Activated T-cell treated with anti-CD3 and anti-CD28 coated beads, Interleukin-2, amount 50 U/mL, for 1 hour (primary cell): ENCODE data around the gene APOBEC3C.
"Not testable (repeated sequence)": the region's sequence is repeated elsewhere in the genome, so short reads cannot be mapped to it uniquely, and the experiment has no call there.

Experiments
- DNase-seq: peaks from one replicate; pipeline ENCODE4 v3.0.0-alpha.2; 2020

APOBEC3C gene

GRCh38 chr22:39013942-39014722 lies at the start of gene APOBEC3C:
Gene APOBEC3C, plus strand, starts transcription at chr22:39014257. Its CDS starts 106 bp downstream, at chr22:39014363.
- DNase-seq, result peak; percentile 69

DNA sequence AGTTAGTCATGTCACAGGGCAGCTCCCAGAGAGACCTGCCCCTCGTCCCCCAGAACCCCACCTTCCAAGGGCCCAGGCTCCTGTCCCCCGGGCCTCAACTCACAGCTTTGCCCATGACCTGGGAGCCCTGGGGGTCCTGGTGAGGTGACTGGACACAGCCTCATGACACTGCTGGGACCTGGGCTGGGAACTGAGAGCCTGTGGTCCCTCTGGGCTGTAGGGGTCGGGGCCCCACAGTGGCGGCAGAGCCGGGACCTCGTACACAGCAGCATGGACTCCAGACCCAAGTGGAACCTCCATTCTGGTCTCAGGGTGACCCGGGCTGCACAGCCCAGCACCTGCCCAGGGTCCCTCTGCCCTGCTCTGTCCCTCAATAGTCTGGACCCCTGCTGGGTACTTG lies 49.8 kb upstream of the APOBEC3C start:
- DNase-seq, result no peak

DNA sequence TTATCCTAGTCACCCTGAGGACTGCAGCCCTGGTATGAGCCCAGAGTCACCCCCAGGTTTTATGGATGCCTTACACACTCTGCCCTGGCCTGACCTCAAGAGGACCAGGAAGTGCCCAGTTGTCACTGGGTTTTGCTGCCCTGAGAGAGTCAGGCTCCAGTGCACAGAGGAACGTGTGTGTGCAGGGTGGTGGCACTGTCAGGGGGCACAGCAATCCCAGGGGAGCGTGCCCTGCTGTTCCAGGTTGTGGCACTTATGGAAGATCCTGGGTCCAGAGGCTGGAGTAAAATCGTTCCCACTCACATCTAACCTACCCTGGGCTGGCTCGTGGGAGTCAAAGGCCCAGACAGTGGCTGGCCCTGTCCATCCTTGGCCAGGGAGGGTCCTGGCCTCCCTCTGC lies 49.1 kb upstream of the APOBEC3C start:
- DNase-seq, result no peak

DNA sequence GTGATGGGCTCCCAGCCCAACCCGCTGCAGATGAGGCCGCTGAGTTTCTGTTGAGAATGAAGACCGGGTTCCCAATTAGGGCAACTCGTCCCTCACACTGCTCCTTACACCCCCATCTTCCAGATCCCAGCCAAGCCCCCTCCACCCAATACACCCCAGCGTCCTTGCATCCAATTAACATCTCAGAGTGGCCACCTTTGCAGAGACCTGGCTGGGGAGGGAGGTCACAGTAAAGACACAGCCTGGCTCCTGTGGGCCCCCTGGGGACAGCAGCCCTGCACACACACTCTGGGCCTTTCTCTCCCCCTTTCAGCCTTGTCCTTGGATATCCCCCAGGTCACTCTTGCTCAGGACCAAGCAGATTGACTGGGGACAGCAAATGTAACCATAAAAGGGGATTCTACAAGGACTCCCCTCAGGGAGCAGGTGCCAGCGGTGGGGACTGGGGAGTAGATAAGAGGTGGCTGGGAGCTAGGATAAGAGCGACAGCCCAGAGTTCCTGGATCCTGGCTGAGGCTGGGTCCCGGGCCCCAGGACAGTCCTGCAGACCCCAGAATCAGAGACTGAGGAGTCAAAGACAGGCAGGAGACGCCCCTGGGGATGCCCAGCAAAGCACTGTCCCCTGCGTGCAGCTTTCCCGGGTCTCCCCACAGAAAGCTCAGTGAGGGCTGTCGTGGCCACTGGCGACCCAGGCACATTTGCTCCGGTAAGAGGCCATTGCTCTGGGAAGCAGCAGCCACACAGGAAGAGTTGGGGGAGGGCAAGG lies 48.3 kb upstream of the APOBEC3C start:
- DNase-seq, result no peak

DNA sequence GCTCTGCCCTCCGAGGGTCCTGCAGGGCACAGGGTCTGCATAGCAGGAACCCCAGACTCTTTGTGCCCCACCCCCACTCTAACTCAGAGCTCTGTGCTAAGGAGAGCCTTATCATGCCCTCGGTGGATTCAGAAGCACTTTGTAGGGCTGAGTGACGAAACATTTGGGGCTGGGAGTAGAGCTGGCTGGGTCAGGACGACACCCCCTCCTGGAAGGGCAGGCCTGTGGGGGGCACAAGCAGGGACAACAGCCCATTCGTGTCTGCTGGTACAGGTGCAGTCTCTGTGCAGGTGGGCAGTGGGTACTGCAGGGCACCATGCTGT lies 47.7 kb upstream of the APOBEC3C start:
- no peak for DNase-seq

DNA sequence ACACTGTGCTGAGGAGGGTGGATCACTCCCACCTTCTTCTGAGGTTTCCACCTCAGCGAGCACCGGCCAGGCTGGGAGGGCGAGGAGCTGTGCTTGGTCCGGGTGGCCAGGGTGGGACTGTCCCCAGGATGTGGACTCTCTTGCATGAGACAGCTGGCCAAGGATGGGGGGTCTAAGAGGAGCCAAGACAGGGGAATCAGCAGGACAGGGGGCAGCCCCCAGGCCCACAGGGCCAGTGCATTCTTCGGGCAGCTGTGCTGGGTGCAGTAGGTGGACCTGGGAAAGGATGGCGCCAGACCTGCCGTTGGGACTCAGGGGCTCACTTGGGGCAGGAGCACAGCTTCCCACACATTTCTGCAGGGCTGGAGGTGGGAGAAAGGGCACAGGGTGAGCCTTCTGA lies 47.1 kb upstream of the APOBEC3C start:
- no peak for DNase-seq

DNA sequence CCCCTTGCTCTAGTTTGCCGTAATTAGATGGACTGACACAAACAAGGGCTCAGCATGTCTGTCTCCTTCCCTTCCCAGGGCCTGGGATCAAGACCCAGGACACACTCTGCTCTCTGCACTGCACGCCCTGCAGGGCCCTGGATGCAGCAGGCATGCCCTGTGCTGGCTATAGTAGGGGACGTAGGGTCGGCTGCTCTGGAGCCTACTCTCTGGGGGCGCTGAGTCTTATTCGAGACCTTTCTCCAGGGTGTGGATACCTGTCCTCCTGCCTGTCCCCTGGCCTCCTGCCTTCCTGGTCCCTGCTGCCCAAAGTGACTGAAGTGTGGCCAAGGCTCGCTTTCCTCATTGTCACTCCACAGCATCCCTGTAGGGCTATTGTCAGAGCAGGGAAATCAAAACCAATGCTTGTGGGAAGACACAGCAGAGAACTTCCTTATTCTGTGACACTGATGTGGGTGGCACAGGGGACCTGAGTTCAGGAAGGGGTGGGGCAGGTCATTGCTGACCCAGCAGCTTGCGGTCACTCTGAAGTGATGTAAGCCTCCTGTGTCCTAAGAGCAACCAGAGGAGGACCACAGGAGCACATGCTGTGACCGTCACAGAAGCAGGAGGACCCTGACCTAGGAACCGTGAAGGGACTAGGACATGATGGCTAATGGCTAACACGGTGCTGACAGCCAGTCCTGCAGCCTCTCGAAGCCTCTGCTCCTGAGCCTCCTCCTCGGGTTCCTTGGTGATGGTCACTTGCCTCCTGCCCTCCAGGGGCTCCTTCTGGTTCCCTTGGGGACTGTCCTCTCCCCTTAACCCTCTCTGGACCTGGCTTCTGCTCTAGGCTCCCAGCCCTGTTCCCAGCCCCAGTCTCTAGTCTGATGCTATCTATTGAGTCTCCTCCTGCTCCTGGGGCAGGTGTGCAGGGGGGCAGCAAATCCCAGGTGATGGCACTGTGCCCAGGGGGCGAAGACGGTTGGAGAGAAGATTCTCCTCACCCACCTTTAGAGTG lies 46.3 kb upstream of the APOBEC3C start:
- no peak for DNase-seq

DNA sequence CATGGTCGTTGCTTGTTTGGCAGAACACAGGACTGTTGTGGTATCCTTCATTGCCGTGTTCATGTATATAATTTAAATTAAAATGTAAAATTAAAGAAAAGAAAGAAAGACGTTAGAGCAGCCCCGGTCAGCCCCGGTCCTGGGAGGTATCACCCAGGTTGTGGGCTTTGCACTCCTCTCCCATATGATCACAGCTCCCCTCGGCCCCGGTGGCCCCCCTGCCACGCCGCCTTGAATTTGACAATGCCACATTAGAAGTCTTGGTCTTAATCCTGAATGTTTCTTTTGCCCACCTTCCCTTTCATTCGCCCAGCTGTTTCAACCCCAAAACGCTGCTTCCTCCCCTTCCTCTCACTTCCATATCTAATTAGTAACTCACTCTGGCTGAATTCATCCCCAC lies 45.3 kb upstream of the APOBEC3C start:
- DNase-seq, result no peak

GRCh38 chr22:38970551-38970950 lies 43.5 kb upstream of the APOBEC3C start:
- no peak for DNase-seq

DNA sequence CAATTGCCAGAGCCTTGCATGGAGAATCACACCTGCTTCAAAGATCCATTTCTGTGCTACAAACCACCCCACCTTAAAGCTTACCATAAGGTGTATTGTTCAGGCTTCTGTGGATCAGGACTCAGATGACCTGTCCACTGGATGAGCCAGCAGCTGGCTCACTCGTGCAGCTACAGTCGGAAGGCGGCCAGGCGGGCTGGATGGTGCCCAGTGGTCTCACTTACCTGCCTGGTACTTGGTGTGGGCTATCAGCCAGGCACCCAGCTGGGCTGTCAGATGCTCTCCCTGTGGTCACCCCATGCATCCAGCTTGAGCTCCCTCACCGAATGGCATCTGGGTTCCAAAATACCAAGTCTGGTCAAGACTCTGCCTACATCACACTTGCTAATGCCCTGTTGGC lies 42.9 kb upstream of the APOBEC3C start:
- DNase-seq, result no peak

DNA sequence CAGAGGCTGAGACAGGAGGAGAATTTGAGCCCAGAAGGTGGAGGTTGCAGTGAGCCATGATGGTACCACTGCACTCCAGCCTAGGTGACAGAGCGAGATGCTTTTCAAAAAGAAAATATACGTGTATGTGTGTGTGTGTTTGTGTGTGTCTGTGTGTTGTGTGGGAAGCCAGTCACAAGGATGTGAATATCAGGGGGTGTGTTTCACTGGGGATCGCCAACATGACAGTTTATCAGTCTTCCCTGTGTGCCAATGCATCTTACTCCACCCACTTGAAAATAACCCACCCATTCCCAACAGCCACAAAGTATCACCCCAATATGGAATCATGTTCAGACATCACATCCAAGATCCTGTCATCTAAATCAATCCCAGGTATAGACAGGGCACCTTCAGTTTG lies 42.3 kb upstream of the APOBEC3C start:
- no peak for DNase-seq

DNA sequence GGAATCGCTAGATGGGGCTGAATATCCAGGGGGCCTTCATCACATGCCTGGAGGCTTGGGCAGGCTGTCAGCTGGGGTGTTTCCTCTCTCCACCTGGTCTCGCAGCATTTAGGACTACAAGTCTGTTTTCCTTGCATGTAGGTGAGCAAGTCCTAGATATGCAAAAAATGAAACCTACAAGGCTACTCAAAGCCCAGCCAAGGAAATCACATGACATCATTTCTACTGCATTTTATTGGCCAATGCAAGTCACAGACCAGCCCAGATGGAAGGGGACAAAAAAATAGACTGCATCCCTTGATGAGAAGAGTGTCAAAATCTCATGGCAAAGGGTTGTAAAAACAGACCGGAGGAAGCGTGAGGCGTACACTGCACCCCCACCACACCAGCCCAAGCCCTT lies 41.5 kb upstream of the APOBEC3C start:
- DNase-seq, result no peak

DNA sequence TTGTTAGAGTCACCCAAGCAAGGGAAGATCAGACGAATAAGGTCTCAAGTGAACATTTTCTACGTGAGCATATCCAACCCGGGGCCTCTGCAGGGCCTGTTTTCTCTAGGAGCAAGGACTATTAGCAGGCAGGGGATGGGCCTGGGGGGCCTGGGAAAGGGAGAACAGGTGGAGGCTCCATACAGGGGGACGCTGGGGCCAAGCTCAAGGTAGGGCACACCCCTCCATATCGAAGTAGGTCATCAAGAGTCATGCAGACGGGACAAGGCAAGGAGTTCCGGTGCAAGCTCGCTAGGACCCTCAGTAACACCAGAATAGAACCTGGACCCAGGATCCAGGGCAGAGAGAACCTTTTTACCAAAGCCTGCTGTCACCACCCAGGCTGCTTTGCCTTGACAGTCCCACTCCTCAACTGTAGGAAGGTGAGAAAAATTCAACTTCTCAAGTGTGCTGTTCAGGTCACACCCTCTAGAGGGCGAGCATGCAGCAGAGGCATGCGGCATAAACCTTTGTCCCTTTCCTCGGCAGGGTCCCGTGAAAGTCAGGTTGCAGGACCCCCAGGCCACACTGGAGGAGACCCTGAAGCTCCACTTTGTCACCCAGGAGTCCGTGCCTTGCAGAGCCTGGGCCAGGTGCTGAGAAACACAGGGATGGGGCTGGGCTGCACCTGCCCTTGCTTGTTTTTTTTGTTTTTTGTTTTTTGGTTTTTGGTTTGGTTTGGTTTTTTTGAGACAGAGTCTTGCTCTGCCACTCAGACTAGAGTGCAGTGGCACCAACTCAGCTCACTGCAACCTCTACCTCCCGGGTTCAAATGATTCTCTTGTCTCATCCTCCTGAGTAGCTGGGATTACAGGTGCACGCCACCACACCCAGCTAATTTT lies 40.5 kb upstream of the APOBEC3C start:
- DNase-seq, result peak; percentile 55

DNA sequence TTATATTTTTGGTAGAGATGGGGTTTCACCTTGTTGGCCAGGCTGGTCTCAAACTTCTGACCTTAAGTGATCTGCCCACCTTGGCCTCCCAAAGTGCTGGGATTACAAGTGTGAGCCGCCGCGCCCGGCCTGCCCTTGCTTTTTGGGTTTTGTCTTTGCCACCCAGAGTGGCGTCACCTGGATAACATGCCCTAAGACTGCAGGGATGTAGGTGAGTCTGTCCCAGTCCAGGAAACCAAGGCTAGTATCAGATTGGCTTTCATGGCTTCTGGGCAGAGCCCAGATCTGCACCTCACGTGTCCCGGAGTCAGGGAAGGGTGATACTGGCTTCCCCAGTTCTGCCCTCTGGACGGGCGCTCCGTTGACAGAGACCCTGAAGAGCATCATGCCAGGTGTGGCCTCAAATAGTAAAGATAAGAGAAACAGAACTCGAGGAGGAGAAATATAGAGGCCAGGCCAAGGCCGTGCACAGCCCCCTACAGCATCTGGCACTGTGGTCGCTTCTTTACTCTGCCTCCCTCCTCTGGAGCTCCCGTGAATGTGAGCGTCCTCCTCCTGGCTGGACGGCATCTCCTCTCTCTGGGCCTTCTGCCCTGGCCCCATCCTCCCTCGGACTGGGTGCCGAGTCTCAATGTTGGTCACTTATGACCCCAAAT lies 39.8 kb upstream of the APOBEC3C start:
- DNase-seq, result no peak

DNA sequence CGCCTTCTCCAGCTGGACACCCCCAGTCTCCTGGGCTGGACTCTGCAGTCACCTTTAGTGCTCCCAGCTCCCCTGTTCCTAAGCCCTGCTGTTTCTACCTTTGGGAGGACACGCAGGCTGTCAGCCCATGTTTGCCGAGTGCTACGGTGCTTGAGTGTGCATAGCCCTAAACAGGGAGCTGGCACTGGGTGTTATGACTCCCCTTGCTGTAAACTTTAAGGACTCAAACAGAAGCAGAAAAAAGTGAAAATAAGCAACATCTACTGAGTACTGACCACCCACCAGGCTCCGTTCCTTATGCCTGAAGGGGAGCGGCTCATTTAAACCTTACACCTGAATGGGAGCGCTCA lies 39.3 kb upstream of the APOBEC3C start:
- no peak for DNase-seq

GRCh38 chr22:38977289-38977688 lies 36.8 kb upstream of the APOBEC3C start:
- not testable (repeated sequence) for DNase-seq

DNA sequence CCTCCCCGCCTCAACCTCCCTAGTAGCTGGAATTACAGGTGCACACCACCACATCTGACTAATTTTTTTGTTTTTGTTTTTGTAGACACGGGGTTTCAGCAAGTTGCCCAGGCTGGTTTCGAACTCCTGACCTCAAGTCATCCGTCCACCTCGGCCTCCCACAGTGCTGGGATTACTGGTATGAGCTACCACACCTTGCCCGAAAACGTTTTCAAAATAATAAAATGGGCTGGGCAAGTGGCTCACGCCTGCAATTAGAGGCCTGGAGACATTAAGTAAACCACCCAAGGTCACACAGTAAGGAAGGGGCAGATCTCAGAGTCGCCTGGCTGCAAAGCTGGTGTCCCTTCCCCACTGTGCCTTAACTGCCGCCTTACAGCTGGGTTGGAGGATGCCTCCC lies 33.5 kb upstream of the APOBEC3C start:
- not testable (repeated sequence) for DNase-seq

DNA sequence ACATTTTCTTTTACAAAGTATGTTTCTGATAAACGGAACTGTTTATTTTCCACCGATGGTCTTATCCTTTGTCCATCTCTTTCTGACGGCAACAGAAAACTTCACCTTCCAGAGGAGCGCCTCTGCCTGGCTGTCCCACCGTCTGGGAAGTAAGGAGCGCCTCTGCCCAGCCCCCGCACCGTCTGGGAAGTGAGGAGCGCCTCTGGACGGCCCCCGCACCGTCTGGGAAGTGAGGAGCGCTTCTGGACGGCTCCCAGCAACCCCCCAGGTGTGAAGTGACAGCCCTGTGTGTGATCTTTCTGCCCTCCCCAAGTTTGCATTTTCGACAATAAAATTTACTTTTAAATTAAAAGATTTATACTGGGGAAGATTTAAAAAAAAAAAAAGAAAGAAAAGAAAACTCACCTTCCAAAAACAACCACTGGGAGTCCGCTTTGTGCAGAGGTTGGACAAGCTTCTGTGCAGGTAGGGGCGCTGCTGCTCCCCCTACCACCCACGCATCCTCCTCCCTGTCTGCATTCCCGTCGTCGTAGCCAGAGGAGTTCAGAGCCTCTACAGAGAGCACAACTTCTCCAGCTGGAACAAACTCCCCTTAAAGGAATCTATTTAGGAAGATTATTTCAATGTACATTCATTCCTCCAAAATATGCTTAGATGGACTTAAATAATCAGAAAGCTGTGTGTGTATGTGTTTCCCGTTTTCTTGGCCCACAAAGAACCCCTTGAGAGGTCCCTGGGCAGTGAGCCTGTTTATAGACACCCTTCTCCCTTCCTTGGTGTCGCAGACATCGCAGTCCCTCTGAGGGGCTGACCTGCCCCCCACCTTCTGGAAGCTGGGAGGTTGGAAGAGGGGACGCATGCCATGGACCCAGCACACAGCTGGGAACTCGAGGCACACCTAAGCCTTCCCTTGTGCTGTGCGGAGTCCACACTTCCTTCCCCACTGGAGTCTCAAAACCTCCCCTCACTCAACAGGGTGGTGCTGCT lies 32.8 kb upstream of the APOBEC3C start:
- no peak for DNase-seq

DNA sequence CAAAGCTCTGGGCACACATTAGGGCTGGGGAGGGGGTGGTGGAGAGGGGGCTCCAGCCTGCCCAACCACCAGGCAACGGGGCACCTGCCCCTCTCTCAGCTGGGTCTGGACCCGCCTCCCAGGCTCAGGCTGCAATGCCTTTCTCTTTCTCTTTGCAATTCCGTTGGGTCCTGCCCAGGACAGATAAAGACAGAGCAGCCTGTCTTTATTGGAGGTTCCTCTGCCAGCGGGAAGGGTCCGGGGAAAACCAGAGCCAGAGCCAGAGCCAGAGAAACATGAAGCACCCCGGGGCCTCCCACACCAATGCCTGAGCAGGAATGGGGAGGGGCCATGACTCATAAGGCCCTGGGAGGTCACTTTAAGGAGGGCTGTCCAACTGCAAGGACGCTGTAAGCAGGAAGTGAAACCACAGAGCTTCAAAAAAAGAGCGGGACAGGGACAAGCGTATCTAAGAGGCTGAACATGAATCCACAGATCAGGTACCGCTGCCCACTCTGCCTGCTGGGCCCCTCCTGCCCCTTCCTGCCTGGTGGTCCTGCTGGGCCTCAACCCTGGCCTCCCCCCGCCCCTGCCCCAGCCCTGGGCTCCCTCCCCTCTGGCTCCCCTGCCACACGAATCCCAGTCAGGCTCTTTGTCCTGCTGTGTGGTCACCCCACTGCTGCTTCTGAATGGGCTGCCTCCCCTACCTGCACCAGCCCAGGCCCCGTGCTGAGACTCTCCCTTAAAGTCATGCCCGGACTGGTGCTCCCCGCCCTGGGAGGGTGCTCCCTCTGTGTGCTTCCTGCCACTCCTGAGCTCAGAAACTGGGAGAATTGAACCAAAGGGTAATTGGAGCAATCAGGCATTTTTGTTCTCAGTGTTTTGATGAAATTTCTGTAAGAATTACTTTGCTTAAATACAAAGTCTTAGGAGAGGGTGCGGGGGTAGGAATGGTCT lies 31.8 kb upstream of the APOBEC3C start, which contains the start of gene APOBEC3B:
Gene APOBEC3B (plus strand): TSS at position 356 of the 936 bp plus-strand sequence. CDS start 107 bp downstream, at position 463.
- DNase-seq, result peak; percentile 58
